Left cardiac atrium (tissue), 4 donors: ENCODE results near the gene WNT3A. TPM values are rescaled to one million over a fixed set of nuclear protein-coding genes. Genes with fewer than 3 reads are reported as not detected.

Experiments
- ATAC-seq, 2 donors: fragments of 200-7000 bp; cut with Tn5 transposase; one replicate each; pipeline ENCODE4 v1.9.1; 2020; ENCODE audit warnings: mild to moderate bottlenecking in 2 of 2, moderate library complexity in 2 of 2
- DNase-seq: peaks from one replicate; pipeline ENCODE4 v3.0.0-alpha.2; 2020
- intact Hi-C, 2 donors: fragments of 100-400 bp; cut with DNase I; formaldehyde crosslinking; loops; one replicate each; pipeline versions ENCODE4 v1.14.1 to v1.15.1; 2022 to 2023
- total RNA-seq, 2 donors: library from RNA; stranded (reverse); fragmentation: NEBNext Ultra II Directional; extraction: Animal tissue kit (Norgen Biotek cat#: 25700); gene quantifications; one replicate each; pipeline ENCODE4 v1.2.1, GENCODE V29; 2021
- donor health status: DM: no; HTN: yes; CAD: no.
- donor health status: DM: no; HTN: yes; CAD: no; lungs with severe emphysema.
- donor health status: DM: yes; HTN: yes; CAD: no.
- donor health status: Dilated cardiomyopathy.

Gene WNT3A
- total RNA-seq, 2 donors from 2014 or later, result not detected

DNA sequence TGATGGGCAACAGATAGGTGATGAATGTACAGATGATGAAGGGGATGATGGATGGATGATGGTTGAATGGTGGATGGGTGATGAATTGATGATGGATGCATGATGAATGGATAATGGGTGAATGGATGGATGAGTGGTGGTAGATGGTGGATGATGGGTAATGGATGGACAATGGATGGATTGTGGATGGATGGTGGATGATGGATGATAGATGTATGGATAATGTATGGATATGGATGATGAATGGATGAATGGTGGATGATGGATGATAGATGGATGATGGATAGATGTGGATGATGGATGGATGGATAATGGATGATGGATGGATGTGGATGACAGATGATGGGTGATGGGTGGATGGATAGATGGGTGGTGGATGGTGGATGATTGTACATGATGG is 35.7 kb downstream of the WNT3A start:
- intact Hi-C loops, result no loop called here
- no peak for DNase-seq
- ATAC-seq, result no peak

DNA sequence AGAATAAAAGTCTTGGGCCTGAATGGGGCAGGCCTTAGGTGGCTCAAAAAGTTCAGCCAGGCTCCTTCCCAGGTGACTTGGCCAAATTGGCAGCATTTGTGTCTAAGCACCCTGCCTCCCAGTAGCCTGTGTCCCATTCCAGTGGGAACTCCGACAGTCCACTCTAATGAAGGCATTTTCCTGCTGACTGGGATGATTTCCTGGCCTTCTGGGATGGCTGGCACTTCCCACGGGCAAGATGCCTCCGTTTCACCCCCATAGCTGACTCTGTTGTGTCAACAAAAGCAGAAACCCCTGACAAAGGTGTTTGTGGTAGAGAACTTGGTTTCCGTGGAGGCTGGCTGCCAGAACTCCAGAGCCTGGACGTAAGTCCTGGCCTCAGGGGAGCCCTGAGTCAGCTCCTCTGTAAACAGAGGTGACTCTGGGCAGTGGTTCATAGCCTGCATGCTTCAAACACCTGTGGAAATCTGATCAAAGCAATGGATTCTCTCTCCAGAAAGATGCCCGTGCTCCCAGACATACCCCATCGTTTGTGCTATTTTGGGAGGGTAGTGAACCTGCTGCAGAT is 36.6 kb downstream of the WNT3A start:
- ATAC-seq, result no peak
- no peak for DNase-seq
- intact Hi-C loops, result no loop called here

DNA sequence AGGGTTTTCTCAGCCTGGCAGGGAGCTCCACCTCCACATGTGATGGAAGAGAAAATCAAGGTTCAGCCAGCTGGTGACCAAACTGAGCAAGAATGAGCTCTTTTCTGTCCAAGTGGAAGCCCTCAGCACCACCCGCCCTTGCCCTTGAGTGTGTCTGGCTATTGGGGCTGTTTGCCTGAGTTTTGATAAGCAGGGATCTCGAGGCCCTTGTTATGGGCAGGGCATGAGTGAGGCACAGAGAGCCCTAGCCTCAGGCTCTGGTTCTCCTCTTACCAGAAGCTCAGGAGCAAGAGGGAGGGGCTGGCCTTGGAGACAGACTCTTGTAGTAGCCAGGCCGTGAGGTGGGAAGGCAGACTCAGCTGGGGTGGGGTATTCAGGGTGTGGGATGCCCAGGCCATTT is 38.2 kb downstream of the WNT3A start:
- DNase-seq, result no peak
- intact Hi-C loops, result no loop called here
- ATAC-seq, result no peak

DNA sequence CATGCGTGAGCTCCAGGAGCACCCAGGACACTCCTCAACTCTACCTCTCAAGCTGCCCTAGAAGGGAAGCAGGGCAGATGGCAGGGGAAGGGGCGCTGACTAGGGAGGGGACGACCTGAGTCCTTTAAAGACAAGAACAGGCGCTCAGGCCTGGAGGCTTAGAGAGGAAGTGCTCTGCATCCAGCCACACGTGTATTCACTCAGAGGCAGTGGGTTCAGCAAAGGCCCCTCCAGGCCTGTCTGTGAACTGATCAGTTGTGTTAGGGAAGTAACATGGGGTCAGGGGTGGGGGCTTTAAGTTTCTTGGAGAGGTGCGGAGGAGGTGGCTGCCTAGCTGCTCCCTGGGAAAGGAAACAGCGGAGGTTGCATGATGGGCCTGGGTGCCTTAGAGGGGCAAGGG is 38.6 kb downstream of the WNT3A start:
- DNase-seq (no peak), ATAC-seq (no peak)
- intact Hi-C loops, result no loop called here

DNA sequence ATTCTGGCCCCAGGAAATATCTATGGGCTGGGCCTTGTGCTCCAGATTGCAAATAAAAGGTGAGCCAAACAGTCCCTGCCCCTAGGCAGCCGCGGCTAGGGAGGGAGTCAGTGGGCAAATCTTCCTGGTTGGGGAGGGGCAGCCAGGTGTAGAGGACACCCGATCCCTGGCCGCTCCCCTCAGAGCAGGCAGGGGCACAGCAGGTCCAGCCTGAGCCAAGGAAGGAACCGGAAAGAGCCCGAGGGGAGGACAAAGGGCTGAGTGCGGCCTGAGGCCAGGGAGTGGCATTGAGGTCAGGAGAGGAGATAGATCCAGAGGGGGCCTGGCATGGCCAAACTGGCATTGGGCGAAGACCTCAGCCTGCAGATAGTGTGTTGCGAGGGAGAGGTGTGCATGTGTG is 39.1 kb downstream of the WNT3A start:
- no peak for DNase-seq
- intact Hi-C loops, result no loop called here
- ATAC-seq, result no peak

DNA sequence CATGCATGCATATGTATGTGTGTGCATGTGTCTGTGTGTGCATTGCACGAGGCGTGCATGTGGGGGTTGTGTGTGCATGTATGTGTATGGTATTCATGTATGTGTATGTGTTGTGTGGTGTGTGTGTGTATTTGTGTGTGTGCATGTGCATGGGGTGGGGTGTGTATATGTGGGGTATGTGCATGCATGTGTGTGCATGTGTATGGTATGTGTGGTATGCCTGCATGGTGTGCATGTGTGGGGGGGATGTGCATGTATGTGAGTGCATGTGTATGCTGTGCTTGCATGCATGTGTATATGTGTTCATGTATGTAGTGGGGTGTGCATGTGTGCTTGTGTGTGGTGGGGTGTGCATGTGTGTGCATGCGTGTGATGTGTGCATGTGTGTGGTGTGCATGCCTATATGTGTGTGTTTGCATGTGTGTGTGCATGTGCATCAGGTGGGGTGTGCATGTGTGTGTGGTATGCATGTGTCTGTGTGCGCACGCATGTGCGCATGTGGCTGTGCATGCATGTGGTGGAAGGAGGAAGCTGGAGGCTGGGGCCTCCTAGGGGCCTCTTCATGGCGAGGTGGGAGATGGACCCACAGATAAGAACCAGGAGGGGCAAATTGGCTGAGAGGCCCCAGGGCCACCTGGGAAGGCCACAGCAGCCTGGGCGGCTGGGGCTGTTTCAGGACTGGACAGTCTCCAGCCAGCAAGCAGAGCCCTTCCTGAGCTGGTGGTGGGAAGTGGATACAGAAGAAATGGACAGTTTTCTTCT is 39.8 kb downstream of the WNT3A start:
- DNase-seq (no peak), ATAC-seq (no peak)
- intact Hi-C loops, result no loop called here

DNA sequence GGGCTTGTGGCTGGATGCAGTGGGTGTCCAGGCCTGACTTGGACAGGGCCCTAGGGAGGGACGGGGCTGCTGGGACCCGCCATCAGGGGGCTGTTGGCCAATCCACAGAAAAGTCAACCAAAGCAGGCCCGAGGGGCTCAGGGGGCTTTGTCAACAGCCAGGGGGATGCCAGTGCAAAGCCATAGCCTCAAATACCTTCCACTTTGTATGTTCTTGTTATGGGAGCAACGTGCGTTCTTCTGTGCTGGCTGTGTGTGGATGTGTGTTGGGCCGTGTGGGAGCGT is 40.3 kb downstream of the WNT3A start:
- no peak for ATAC-seq
- no peak for DNase-seq
- intact Hi-C loops, result no loop called here

DNA sequence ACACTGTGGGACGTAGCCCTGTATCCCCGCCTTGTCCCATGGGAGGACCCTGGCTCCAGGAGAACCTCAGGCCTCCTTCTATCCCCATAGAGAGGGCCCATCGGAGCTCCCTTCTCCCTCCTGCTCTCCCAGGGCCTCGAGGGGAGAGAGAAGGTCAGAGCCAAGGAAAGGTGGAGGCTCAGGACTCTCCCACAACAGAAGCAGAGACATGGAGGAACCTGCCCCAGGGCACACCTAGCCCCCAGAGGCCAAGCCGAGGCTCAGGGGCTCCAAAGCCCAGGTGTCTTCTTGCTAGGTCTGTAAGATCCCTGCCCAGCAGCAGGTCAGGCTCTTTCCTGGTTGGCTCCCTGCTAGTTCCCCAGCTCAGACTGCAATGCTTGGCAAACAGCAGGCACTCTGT is 41.3 kb downstream of the WNT3A start:
- DNase-seq (no peak), ATAC-seq (no peak)
- intact Hi-C loops, result no loop called here

DNA sequence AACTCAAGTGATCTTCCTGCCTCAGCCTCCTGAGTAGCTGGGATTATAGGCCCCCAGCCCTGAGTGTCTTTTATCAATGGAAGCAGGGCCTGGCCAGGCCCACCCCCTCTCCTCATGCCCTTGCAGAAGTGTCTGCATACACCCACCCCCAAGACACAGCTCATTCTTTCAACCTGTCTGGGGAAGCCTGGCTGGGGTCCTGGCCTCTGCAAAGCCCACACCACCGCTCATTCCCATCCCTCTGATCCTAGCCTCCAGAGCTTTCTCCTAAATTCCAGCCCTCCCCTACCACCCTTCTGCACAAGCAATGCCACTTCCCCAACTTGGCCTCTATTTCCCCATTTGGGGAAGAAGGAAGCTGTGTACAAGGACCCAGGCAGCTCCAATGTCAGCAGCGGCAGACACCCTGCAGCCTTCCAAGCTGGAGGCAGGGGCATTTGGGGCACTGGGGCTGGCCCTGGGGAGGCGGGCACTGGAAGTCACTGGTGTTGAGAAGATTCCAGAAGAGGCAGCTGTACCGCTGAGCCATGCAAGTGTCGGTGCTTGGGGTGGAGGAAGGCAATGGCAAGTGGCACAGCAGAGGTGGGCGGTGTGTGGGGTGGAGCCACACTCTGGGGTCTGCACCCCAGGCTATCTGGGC is 42.0 kb downstream of the WNT3A start:
- no peak for DNase-seq
- intact Hi-C loops, result no loop called here
- ATAC-seq, result no peak

DNA sequence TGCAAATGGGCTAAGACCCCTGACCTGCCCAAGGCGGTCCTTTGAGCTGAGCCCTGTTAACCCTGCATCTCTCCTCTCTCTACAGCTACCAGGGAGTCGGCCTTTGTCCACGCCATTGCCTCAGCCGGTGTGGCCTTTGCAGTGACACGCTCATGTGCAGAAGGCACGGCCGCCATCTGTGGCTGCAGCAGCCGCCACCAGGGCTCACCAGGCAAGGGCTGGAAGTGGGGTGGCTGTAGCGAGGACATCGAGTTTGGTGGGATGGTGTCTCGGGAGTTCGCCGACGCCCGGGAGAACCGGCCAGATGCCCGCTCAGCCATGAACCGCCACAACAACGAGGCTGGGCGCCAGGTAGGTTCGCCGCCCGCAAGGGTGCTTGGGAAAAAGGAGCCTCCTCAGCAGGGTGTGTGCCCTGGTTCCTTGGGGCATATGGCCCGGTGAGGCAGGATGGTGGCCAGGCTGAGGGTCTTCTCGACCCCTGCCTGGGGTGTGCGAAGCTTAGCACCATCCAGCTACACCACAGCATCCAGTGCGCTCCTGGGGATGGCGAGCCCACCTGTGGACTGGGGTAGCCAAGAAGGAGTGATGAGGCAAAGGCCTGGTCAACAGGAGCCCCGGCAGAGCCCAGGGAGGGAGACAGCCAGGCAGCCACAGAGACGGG is 43.9 kb downstream of the WNT3A start:
- intact Hi-C loops, result no loop called here
- no peak for DNase-seq
- ATAC-seq, result no peak

DNA sequence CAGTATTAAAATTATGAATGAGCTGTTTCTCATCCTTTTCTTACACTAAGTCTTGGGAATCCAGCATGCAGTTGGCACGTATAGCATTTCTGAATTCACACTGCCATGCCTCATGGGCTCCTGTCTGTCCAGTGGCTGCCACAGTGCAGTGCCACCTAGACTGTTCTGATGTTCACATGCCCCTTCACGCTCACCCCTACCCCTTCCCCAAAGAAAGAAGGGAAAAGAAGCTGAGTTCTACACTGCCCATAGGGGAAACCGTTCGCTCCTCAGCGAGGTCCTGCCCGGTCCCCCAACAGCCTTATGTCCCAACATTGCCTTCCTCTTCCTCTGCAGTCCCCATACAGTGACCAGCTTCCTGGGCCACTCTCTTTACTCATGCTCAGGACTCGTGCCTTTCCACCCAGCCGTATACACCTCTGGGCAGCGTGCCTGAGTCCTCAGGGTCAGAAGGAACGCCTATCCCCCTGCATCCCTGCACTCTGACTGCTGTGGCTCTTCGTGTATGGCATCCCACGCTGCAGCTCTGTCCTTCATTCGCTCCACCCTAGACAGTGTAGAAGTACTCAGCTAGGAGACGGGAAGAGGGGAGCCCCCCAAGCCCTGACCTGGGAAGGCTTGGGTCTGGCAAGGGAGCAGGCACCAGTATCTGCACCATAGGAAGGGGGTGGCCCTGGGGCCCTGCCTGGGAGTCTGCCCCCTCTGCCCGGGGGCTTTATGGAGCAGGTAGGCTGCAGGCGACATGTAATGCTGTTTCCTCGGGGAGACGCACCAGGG is 51.6 kb downstream of the WNT3A start:
- no peak for ATAC-seq
- DNase-seq, result no peak
- intact Hi-C loops, result no loop called here

DNA sequence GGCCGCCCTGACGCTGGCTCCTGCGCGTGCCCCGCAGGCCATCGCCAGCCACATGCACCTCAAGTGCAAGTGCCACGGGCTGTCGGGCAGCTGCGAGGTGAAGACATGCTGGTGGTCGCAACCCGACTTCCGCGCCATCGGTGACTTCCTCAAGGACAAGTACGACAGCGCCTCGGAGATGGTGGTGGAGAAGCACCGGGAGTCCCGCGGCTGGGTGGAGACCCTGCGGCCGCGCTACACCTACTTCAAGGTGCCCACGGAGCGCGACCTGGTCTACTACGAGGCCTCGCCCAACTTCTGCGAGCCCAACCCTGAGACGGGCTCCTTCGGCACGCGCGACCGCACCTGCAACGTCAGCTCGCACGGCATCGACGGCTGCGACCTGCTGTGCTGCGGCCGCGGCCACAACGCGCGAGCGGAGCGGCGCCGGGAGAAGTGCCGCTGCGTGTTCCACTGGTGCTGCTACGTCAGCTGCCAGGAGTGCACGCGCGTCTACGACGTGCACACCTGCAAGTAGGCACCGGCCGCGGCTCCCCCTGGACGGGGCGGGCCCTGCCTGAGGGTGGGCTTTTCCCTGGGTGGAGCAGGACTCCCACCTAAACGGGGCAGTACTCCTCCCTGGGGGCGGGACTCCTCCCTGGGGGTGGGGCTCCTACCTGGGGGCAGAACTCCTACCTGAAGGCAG is 52.3 kb downstream of the WNT3A start:
- ATAC-seq, result peak in 1 of 2 donors; percentile 18
- intact Hi-C loops, result no loop called here
- DNase-seq, result no peak

DNA sequence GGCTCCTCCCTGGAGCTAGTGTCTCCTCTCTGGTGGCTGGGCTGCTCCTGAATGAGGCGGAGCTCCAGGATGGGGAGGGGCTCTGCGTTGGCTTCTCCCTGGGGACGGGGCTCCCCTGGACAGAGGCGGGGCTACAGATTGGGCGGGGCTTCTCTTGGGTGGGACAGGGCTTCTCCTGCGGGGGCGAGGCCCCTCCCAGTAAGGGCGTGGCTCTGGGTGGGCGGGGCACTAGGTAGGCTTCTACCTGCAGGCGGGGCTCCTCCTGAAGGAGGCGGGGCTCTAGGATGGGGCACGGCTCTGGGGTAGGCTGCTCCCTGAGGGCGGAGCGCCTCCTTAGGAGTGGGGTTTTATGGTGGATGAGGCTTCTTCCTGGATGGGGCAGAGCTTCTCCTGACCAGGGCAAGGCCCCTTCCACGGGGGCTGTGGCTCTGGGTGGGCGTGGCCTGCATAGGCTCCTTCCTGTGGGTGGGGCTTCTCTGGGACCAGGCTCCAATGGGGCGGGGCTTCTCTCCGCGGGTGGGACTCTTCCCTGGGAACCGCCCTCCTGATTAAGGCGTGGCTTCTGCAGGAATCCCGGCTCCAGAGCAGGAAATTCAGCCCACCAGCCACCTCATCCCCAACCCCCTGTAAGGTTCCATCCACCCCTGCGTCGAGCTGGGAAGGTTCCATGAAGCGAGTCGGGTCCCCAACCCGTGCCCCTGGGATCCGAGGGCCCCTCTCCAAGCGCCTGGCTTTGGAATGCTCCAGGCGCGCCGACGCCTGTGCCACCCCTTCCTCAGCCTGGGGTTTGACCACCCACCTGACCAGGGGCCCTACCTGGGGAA is 53.0 kb downstream of the WNT3A start:
- DNase-seq, result no peak
- ATAC-seq, result peak; percentile 52 to 55
- intact Hi-C loops, result no loop called here

DNA sequence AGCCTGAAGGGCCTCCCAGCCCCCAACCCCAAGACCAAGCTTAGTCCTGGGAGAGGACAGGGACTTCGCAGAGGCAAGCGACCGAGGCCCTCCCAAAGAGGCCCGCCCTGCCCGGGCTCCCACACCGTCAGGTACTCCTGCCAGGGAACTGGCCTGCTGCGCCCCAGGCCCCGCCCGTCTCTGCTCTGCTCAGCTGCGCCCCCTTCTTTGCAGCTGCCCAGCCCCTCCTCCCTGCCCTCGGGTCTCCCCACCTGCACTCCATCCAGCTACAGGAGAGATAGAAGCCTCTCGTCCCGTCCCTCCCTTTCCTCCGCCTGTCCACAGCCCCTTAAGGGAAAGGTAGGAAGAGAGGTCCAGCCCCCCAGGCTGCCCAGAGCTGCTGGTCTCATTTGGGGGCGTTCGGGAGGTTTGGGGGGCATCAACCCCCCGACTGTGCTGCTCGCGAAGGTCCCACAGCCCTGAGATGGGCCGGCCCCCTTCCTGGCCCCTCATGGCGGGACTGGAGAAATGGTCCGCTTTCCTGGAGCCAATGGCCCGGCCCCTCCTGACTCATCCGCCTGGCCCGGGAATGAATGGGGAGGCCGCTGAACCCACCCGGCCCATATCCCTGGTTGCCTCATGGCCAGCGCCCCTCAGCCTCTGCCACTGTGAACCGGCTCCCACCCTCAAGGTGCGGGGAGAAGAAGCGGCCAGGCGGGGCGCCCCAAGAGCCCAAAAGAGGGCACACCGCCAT is 53.8 kb downstream of the WNT3A start:
- no peak for DNase-seq
- ATAC-seq, result no peak
- intact Hi-C loops, result no loop called here

DNA sequence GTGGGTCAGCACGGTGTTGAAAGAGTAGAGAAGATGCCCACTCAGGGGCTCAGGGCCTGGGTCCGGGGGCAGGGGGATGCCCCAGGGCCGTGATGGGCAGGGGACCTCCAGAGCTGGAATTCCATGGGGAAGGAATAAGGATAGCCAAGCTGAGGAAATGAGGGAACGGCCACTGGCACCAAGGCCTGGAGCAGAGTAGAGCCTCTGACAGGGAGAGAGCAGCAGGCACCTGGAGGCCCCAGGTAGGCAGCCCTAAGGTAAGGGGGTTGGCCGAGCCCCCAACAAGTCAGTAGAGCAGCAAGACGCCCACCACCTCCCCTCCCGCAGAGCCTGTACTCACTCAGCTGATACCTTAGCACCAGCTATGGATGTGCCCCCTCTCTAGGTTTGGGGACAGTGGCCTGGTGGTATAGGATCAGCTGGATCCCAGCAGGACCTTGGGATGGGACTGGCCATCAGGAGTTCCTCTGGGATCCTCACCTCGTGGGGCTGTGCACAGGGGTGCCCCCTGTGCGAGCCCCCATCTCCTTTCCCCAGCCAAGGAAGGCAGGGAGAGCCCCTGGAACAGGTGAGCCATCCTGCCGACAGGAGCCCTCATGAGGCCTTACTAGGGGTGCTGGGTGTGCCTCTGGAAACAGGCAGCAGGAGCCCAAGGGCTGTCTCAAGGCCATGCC is 54.8 kb downstream of the WNT3A start:
- ATAC-seq (no peak), DNase-seq (no peak)
- intact Hi-C loops, result no loop called here

DNA sequence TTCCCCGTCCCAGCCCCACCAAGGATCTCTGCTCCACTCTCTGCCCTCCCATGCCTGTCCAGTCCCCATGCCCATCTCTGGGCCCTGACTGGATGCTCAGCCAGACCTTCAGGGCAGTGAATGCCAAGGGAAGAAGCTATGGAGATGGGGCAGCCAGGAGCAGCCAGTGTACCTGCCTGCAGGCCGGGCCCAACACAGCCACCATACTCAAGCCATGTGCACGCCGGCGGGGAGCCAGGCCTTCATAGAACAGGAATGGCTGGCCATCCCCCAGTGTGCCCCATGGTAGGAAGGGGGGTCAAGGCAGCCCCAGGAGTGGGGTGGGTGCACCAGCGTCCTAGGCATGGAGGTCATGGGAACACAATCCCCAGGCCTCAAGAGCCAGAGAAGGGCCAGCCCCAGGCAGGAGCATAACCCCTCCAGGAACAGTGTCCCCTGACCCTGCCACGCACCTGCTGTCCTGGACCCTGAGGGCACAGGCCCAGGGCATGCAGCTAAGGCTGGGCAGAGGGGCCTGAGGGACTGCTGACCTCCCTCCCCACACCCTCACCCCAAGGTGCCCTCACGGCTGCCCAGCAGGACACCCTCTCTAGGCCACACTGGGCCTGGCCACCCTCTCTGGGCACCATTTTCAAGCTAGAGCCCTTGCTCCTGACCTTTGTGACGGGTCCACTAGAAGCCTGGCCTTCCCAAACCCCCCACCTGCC is 55.4 kb downstream of the WNT3A start:
- intact Hi-C loops, result no loop called here
- no peak for DNase-seq
- ATAC-seq, result no peak

DNA sequence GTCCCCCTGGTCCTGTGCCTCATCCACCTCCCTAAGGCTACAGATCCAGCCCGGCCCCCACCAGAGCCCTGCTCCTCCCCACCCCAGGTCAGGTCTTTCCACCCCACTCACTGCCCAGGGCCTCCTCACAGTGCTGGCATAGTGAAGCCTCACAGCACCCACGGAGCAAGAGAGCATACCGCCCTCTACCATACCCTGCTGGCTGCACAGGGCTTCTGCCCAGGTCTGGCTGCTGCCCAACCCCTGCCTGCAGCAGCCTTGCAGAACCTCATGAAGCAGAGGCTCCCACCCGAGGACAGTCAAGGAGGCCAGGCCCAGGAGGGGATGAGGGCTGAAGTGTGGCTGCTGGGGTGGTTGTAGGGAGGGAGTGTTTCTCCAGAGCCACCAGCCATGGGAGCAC is 56.0 kb downstream of the WNT3A start:
- ATAC-seq (no peak), DNase-seq (no peak)
- intact Hi-C loops, result no loop called here
